Stimulated activated naive CD4-positive, alpha-beta T cell treated with Interleukin-2 at 50 U/mL for 16 hours (primary cell): ENCODE data around the gene ANXA8L1.
"Not testable (repeated sequence)": the region's sequence is repeated elsewhere in the genome, so short reads cannot be mapped to it uniquely, and the experiment has no call there.

ENCODE experiments used
- DNase-seq: peaks from one replicate; lab custom pipeline; 2025; lab: John Stamatoyannopoulos, UW

ANXA8L1 gene, protein sequence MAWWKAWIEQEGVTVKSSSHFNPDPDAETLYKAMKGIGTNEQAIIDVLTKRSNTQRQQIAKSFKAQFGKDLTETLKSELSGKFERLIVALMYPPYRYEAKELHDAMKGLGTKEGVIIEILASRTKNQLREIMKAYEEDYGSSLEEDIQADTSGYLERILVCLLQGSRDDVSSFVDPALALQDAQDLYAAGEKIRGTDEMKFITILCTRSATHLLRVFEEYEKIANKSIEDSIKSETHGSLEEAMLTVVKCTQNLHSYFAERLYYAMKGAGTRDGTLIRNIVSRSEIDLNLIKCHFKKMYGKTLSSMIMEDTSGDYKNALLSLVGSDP

GRCh38 chr10:46375406-46375805 lies at the start of gene ANXA8L1:
TSS of gene ANXA8L1 (plus strand) at chr10:46375776. CDS start at chr10:46375852, 76 bp downstream.
- not testable (repeated sequence) for DNase-seq

- DNase-seq: no peak
Measured at GRCh38 chr10:46326066-46326465, 49.5 kb upstream of the ANXA8L1 start.

GRCh38 chr10:46326971-46327370 lies 48.6 kb upstream of the ANXA8L1 start:
- no peak for DNase-seq

- no peak for DNase-seq
Measured at GRCh38 chr10:46327685-46328084, 47.9 kb upstream of the ANXA8L1 start.

GRCh38 chr10:46328853-46329689 lies 46.5 kb upstream of the ANXA8L1 start:
- no peak for DNase-seq

DNA sequence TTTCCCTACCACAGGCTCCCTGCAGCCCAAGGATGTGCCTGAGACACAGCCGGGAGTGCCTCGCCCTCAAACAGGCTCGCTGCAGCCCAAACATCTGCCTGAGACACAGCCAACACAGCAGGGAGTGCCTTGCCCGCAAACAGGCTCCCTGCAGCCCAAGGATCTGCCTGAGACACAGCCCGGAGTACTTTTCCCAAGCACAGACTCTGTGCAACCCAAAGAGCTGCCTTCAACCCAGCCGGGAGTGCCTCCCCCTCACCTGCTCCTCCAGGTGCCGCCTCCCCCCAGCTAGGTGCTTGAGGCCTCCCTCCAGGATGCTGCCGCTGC lies 45.9 kb upstream of the ANXA8L1 start:
- no peak for DNase-seq

DNA sequence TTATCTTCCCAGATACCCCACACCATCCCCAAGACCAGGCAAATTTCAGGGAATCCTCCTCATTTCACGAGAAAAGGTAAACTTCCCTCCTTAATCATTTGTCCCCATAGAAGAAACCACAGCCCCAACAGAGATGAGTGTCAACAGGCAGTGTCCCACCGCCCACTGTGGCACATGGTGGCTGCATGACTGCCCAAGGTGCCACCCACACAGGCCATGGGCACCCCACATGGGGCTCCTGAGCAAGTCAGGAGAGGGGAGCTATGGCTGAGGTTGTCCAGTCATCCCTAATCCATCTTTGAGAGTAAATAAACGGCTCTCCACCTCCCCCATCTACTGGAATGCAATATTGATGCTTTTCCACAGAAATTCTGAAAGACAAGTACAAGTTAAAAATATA lies 44.7 kb upstream of the ANXA8L1 start:
- DNase-seq: no peak

GRCh38 chr10:46365484-46365883 lies 10.1 kb upstream of the ANXA8L1 start:
- DNase-seq: not testable (repeated sequence)

GRCh38 chr10:46367209-46367608 lies 8.4 kb upstream of the ANXA8L1 start:
- DNase-seq: not testable (repeated sequence)

DNA sequence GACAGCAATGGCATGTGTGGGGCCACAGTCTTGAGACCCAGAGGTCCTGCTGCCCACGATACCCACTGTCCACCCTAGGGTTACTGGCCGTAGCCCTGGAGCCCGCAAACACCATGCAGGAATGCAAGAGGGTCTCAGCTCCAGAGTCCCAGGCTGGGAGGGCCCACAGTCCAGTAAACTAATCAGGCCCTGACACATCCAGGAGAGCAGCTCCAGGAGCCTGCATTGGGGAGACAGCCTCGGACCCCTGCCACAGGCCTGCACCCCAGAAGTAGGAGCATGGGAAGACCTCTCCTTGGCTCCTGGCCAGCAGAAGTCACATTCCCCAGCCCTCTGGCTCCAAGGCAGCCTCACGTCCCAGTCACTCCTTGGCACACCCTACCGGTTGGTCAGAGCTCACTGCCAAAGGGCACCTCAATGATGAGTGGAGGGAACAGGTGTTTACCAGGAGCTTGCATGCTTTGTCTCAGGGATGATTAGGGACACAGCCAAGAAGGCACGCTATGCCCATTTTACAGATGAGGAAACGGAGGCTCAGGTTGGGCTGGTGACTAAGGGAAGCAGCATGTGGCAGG lies 7.8 kb upstream of the ANXA8L1 start:
- DNase-seq: not testable (repeated sequence)

DNA sequence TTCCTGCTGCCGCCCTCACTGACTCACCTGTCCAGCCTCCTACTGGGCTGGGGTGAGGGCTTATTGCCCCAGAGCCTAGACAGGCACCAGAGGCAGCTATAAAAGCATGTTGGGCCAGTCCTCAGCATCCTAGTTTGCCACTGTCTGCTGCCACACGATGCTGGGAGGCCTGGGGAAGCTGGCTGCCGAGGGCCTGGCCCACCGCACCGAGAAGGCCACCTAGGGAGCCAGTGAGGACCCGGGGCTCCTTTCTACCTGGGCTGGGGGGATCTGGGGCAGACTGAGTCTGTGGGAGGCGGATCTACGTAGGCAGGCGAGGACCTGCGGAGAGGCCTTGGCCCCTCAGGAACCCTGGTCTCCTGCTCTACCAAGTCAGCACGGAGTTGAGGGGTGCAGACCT lies 6.6 kb upstream of the ANXA8L1 start:
- DNase-seq: not testable (repeated sequence)

GRCh38 chr10:46374410-46374809 lies 1.2 kb upstream of the ANXA8L1 start:
- not testable (repeated sequence) for DNase-seq

- not testable (repeated sequence) for DNase-seq
Measured at GRCh38 chr10:46377022-46377421, 1.4 kb downstream of the ANXA8L1 start.

GRCh38 chr10:46377651-46378050 lies 2.1 kb downstream of the ANXA8L1 start:
- not testable (repeated sequence) for DNase-seq

- not testable (repeated sequence) for DNase-seq
Measured at GRCh38 chr10:46378108-46378507, 2.5 kb downstream of the ANXA8L1 start.

GRCh38 chr10:46379233-46379848 lies 3.8 kb downstream of the ANXA8L1 start:
- DNase-seq: not testable (repeated sequence)

DNA sequence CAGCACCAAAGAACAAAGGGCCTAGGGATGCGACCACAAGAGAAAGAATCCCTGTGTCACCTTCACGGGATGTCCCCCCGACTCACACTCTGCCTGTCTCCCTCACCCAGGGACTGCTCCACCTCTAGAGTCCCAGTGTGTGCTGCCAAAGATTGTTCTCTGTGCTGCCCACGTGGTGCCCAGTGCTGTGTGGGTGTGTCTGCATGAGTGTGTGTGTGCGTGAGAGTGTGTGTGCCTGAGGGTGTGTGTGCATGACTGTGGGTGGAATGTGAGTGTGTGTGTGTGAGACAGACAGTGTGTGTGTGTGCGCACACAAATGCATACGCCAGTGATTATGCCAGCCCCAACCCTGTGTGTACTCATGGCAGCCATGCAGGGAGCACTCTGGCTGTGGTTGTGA lies 10.3 kb downstream of the ANXA8L1 start:
- not testable (repeated sequence) for DNase-seq

GRCh38 chr10:46386694-46387093 lies 11.1 kb downstream of the ANXA8L1 start:
- not testable (repeated sequence) for DNase-seq

- DNase-seq: not testable (repeated sequence)
Measured at GRCh38 chr10:46387309-46387902, 11.8 kb downstream of the ANXA8L1 start.

DNA sequence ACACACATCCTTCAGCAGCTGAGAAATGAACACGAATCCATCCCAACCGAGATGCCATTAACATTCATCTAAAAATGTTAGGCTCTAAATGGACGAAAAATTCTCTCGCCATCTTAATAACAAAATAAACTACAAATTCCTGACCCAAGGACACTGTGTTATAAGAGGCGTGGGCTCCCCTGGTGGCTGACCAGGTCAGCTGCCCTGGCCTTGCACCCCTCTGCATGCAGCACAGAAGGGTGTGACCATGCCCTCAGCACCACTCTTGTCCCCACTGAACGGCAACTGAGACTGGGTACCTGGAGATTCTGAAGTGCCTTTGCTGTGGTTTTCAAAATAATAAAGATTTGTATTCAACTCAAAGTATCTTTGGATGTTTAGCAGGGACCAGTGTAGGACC lies 15.8 kb downstream of the ANXA8L1 start:
- DNase-seq: not testable (repeated sequence)

- not testable (repeated sequence) for DNase-seq
Measured at GRCh38 chr10:46396441-46397279, 21.1 kb downstream of the ANXA8L1 start.
